ENCODE measurements around the gene LMNB1. TPM values are rescaled to one million over a fixed set of nuclear protein-coding genes. Genes with fewer than 3 reads are reported as not detected.

Gene LMNB1
- total RNA-seq, 2 experiments from 2014 or later = 173 to 280 TPM

DNA sequence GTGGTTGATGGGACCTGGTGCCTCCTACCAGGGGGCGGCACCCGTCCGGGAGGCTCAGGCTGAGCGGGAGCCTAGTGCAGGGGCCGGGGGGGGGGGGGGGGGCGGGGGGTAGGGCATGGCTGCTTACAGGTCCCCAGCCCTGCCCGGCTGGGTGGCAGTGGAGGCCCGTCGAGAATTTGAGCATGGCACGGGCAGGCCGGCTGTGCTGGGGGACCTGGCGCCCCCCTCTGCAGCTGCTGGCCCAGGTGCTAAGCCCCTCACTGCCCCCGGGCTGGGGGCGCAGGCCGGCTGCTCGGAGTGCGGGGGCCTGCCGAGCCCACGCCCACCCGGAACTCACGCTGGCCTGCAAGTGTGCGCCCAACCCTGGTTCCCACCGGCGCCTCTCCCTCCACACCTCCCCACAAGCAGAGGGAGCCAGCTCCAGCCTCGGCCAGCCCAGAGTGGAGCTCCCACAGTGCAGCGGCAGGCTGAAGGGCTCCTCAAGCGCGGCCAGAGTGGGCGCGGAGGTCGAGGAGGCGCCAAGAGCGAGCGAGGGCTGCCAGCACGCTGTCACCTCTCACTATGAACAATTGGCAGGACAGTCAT, 77.7 kb downstream of the LMNB1 start:
- H3K4me2 ChIP-seq (ENCODE audit: low read length) = no peak overlapping the region
- H3K9me2 ChIP-seq (ENCODE audit: insufficient read depth, low read length) = no peaks in the 10 kb centered on the region
- peaks cover 16% of the 10 kb centered on the region for H3K4me1 ChIP-seq (ENCODE audit: insufficient read depth, low read length, poor library complexity, severe bottlenecking)
- no TSS peak for BruUV-seq (replicated peaks)
- TF ChIP-seq EZH2phosphoT487 (IDR thresholded peaks at IDR 0.05; ENCODE audit: borderline replicate concordance, low read depth, low read length) = no peak
- TF ChIP-seq, protein P1, sequence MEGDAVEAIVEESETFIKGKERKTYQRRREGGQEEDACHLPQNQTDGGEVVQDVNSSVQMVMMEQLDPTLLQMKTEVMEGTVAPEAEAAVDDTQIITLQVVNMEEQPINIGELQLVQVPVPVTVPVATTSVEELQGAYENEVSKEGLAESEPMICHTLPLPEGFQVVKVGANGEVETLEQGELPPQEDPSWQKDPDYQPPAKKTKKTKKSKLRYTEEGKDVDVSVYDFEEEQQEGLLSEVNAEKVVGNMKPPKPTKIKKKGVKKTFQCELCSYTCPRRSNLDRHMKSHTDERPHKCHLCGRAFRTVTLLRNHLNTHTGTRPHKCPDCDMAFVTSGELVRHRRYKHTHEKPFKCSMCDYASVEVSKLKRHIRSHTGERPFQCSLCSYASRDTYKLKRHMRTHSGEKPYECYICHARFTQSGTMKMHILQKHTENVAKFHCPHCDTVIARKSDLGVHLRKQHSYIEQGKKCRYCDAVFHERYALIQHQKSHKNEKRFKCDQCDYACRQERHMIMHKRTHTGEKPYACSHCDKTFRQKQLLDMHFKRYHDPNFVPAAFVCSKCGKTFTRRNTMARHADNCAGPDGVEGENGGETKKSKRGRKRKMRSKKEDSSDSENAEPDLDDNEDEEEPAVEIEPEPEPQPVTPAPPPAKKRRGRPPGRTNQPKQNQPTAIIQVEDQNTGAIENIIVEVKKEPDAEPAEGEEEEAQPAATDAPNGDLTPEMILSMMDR (conservative IDR thresholded peaks at IDR 0.05; ENCODE audit: low read length) = no peak
- CTCF ChIA-PET (ENCODE audit: unreplicated experiment) = no interaction called here
- POLR2A ChIA-PET = interaction anchor here (1.3 kb wide), 1 partner anchor 8 kb away, joined by 3 read pairs; no protein-coding TSS in a partner anchor
- no peaks in the 10 kb centered on the region for H4K20me1 ChIP-seq (ENCODE audit: insufficient read depth, low read length)
- no peaks in the 10 kb centered on the region for H3K9me3 ChIP-seq (ENCODE audit: low read length)
- no peak overlapping the region for H3K27ac ChIP-seq (ENCODE audit: low read depth, low read length, poor library complexity, severe bottlenecking)
- H3K36me3 ChIP-seq (ENCODE audit: insufficient read depth, low read length) = peaks cover 15% of the 10 kb centered on the region
- intact Hi-C loops (cut with micrococcal nuclease; ENCODE audit: unreplicated experiment) = no loop called here
- no peak for DNase-seq (ENCODE audit: low spot score)
- no peaks in the 10 kb centered on the region for H3K79me2 ChIP-seq (ENCODE audit: insufficient read depth, low read depth, low read length)
- H3K4me3 ChIP-seq (ENCODE audit: low read depth, low read length, poor library complexity, severe bottlenecking) = no peak overlapping the region
- H2AFZ ChIP-seq (ENCODE audit: low read length) = no peak overlapping the region

DNA sequence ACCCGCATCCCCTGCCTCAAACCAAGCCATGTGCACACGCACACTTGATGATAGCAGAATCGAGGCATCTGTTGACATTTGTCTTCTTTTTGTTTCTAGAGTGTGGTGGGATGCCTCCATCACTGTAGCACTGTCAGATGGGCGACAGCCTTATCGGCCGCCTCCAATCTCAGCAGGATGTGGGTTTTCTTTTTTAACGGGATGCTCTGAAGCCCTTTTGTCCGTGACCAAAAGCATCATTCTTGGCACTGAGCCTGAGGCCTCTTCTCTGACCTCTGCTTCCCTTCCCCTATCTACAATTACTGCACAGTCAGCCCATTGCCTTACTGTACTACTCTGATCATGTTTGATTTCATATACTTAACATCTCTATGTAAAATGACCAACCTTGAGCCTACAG, 78.3 kb downstream of the LMNB1 start:
- H3K27ac ChIP-seq (ENCODE audit: low read depth, low read length, poor library complexity, severe bottlenecking) = no peak overlapping the region
- CTCF ChIA-PET (ENCODE audit: unreplicated experiment) = no interaction called here
- no peak overlapping the region for H3K4me3 ChIP-seq (ENCODE audit: low read depth, low read length, poor library complexity, severe bottlenecking)
- H3K9me3 ChIP-seq (ENCODE audit: low read length) = no peaks in the 10 kb centered on the region
- peaks cover 16% of the 10 kb centered on the region for H3K4me1 ChIP-seq (ENCODE audit: insufficient read depth, low read length, poor library complexity, severe bottlenecking)
- no peaks in the 10 kb centered on the region for H3K79me2 ChIP-seq (ENCODE audit: insufficient read depth, low read depth, low read length)
- peaks cover 15% of the 10 kb centered on the region for H3K36me3 ChIP-seq (ENCODE audit: insufficient read depth, low read length)
- H3K9me2 ChIP-seq (ENCODE audit: insufficient read depth, low read length) = no peaks in the 10 kb centered on the region
- no peak overlapping the region for H3K4me2 ChIP-seq (ENCODE audit: low read length)
- H2AFZ ChIP-seq (ENCODE audit: low read length) = no peak overlapping the region
- H4K20me1 ChIP-seq (ENCODE audit: insufficient read depth, low read length) = no peaks in the 10 kb centered on the region
- TF ChIP-seq, protein P1 (conservative IDR thresholded peaks at IDR 0.05; ENCODE audit: low read length) = no peak
- TF ChIP-seq EZH2phosphoT487 (IDR thresholded peaks at IDR 0.05; ENCODE audit: borderline replicate concordance, low read depth, low read length) = no peak
- no TSS peak for BruUV-seq (replicated peaks)
- no peak for DNase-seq (ENCODE audit: low spot score)
- intact Hi-C loops (cut with micrococcal nuclease; ENCODE audit: unreplicated experiment) = no loop called here
- POLR2A ChIA-PET = no interaction called here

DNA sequence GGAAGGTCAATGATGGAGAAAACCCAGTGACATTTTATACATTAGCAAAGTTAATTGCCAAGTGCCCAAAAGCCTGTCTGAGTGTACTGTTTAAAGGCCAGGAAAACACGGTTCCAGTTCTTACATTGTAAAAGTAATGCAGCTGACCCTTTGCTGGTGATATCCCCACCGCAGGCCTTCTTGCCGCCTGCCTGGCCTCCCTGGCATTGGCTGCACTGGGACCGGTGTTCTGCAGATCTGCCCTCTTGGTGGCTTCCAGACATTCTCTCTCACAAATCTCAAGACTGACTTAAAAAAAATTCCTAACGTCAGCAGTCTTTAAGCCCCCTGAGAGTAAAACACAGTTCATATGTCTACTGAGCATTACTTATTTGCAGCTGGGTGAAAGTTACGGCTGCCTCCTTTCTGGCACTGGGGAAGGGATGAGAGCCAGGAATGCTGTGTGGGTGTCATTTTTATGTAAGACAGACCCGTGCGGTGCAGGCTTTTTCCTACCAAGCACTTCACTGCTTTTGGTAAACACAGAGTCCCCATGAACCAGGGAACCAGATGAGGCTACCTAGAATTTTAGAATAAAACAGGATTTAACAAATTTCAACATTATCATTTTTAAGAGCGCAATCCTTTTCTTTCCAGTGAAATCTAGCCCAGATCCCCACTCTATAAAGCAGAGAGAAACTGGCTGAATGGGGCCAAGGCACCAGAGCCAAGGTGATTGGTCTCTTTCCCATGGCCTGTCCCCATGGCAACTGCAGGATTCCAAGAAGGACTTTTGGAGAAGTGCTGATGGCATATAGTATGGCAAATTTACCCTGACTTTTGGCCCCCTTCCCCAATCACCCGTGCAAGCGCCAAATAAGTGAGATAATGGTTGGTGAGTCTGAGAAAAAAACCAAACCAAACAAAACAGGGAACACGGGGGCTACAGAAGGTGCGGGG, 80.8 kb downstream of the LMNB1 start:
- no peaks in the 10 kb centered on the region for H3K9me3 ChIP-seq (ENCODE audit: low read length)

More for the DNA sequence above, 80.8 kb downstream of the LMNB1 start:
- DNase-seq (ENCODE audit: low spot score) = no peak
- no peak overlapping the region for H3K4me3 ChIP-seq (ENCODE audit: low read depth, low read length, poor library complexity, severe bottlenecking)
- H3K9me2 ChIP-seq (ENCODE audit: insufficient read depth, low read length) = no peaks in the 10 kb centered on the region
- H2AFZ ChIP-seq (ENCODE audit: low read length) = no peak overlapping the region
- H3K4me1 ChIP-seq (ENCODE audit: insufficient read depth, low read length, poor library complexity, severe bottlenecking) = no peaks in the 10 kb centered on the region
- POLR2A ChIA-PET = no interaction called here
- no peaks in the 10 kb centered on the region for H3K79me2 ChIP-seq (ENCODE audit: insufficient read depth, low read depth, low read length)
- intact Hi-C loops (cut with micrococcal nuclease; ENCODE audit: unreplicated experiment) = no loop called here
- CTCF ChIA-PET (ENCODE audit: unreplicated experiment) = no interaction called here
- H3K36me3 ChIP-seq (ENCODE audit: insufficient read depth, low read length) = peaks cover 13% of the 10 kb centered on the region
- no TSS peak for BruUV-seq (replicated peaks)
- H4K20me1 ChIP-seq (ENCODE audit: insufficient read depth, low read length) = no peaks in the 10 kb centered on the region
- H3K27ac ChIP-seq (ENCODE audit: low read depth, low read length, poor library complexity, severe bottlenecking) = no peak overlapping the region
- TF ChIP-seq, protein P1 (conservative IDR thresholded peaks at IDR 0.05; ENCODE audit: low read length) = no peak
- no peak for TF ChIP-seq EZH2phosphoT487 (IDR thresholded peaks at IDR 0.05; ENCODE audit: borderline replicate concordance, low read depth, low read length)
- H3K4me2 ChIP-seq (ENCODE audit: low read length) = no peak overlapping the region
